K562 (cell line): Measurements from ENCODE around the gene ANKRD60. TPM values are rescaled to one million over a fixed set of nuclear protein-coding genes. Genes with fewer than 3 reads are reported as not detected.

Experiments used
- CTCF ChIP-seq, 3 experiments: IDR thresholded peaks in 2 of 3; conservative IDR thresholded peaks in 1 of 3; 2 replicates each; pipeline ENCODE4 v1.5.1; 2011 to 2012; ENCODE audit warnings: low read length in 3 of 3, mild to moderate bottlenecking in 3 of 3, control low read depth in 2 of 3, improper control_type of control experiment in 1 of 3, inconsistent platforms in 1 of 3, low read depth in 1 of 3, mixed read lengths in 1 of 3, moderate library complexity in 1 of 3; ENCODE audit not compliant: insufficient read depth in 2 of 3
- EHMT2 ChIP-seq: fragments of 450-650 bp; IDR thresholded peaks from 2 replicates; pipeline ENCODE4 v1.6.1; 2018; ENCODE audit warnings: antibody characterized with exemption
- GTF2F1 ChIP-seq: IDR thresholded peaks from 2 replicates; pipeline ENCODE4 v1.6.1; 2011; ENCODE audit warnings: low read depth, low read length, improper control_type of control experiment
- HMG20B ChIP-seq: fragments of 250-450 bp; sonication (Bioruptor Pico); IDR thresholded peaks from 2 replicates; pipeline ENCODE4 v1.5.0; 2021; ENCODE audit warnings: mild to moderate bottlenecking
- KDM5B ChIP-seq: fragments of 200-600 bp; sonication (generic); IDR thresholded peaks from 2 replicates; pipeline ENCODE4 v1.6.1; 2012; ENCODE audit warnings: low read depth, mild to moderate bottlenecking, moderate library complexity, low read length, control low read depth, inconsistent platforms; ENCODE audit not compliant: insufficient replicate concordance
- MAZ ChIP-seq, 2 experiments: fragments of 450-650 bp in 1 of 2; sonication (generic) in 1 of 2; formaldehyde crosslinking; IDR thresholded peaks in 1 of 2; conservative IDR thresholded peaks in 1 of 2; 2 replicates each; pipeline versions ENCODE4 v1.4.0 to v1.5.0; 2020; ENCODE audit warnings: mild to moderate bottlenecking in 1 of 2, missing genetic modification reagents in 1 of 2
- MCM7 ChIP-seq, 2 experiments: fragments of 450-650 bp; IDR thresholded peaks; 2 replicates each; pipeline ENCODE4 v1.6.1; 2016 to 2018
- POLR3A ChIP-seq: IDR thresholded peaks from 2 replicates; pipeline ENCODE4 v1.6.1; 2011; ENCODE audit warnings: borderline replicate concordance, mild to moderate bottlenecking, moderate library complexity; ENCODE audit not compliant: insufficient read length, insufficient read depth; ENCODE audit errors: extremely low read depth
- PURB ChIP-seq: sonication (generic); formaldehyde crosslinking; IDR thresholded peaks from 2 replicates; pipeline ENCODE4 v1.9.0; 2021; ENCODE audit warnings: low read depth, mild to moderate bottlenecking, missing genetic modification reagents
- REST ChIP-seq, 2 experiments: fragments of 450-650 bp; formaldehyde crosslinking in 1 of 2; IDR thresholded peaks; 2 replicates each; pipeline versions ENCODE4 v1.4.0 to v1.6.1; 2014 to 2020; ENCODE audit warnings: mild to moderate bottlenecking in 2 of 2, borderline replicate concordance in 1 of 2, low read depth in 1 of 2
- SETDB1 ChIP-seq: IDR thresholded peaks from one replicate; pipeline ENCODE4 v1.6.1; 2012; ENCODE audit warnings: low read length, control low read depth, inconsistent platforms
- SMAD1 ChIP-seq: fragments of 150-350 bp; IDR thresholded peaks from 2 replicates; pipeline ENCODE4 v1.6.1; 2014; ENCODE audit warnings: low read length, low read depth; ENCODE audit not compliant: partially characterized antibody
- SMARCE1 ChIP-seq: fragments of 450-650 bp; IDR thresholded peaks from 2 replicates; pipeline ENCODE4 v1.7.1; 2016; ENCODE audit warnings: mild to moderate bottlenecking
- U2AF1 ChIP-seq: fragments of 200-400 bp; formaldehyde crosslinking; optimal IDR thresholded peaks from 2 replicates; pipeline ENCODE3; 2017; ENCODE audit warnings: mild to moderate bottlenecking, low read depth, low read length, moderate library complexity
- ZBTB7A ChIP-seq: IDR thresholded peaks from 2 replicates; pipeline ENCODE4 v1.6.1; 2011; ENCODE audit warnings: low read depth, mild to moderate bottlenecking, low read length, moderate library complexity, borderline replicate concordance; ENCODE audit not compliant: control insufficient read depth
- ZFP36 ChIP-seq: fragments of 150-350 bp; IDR thresholded peaks from 2 replicates; pipeline ENCODE4 v1.6.1; 2018; ENCODE audit warnings: low read length, low read depth; ENCODE audit not compliant: partially characterized antibody
- ZNF766 ChIP-seq: fragments of 200-800 bp; sonication (Bioruptor generic); conservative IDR thresholded peaks from 2 replicates; pipeline ENCODE4 v1.6.1; 2016; ENCODE audit warnings: missing genetic modification characterization, missing compliant biosample characterization
- ZNF830 ChIP-seq: fragments of 250-450 bp; sonication (Bioruptor Pico); IDR thresholded peaks from 2 replicates; pipeline ENCODE4 v1.5.0; 2021; ENCODE audit warnings: mild to moderate bottlenecking
- polyA plus RNA-seq, 8 experiments: library from polyadenylated mRNA; depleted of rRNA in 4 of 8; stranded (reverse) in 5 of 8; unstranded in 3 of 8; fragments of >200 nt; fragmentation: Nextera tagmentation in 2 of 8; fragmentation: Illumina TruSeq in 1 of 8; extraction: Ambion mirVana in 2 of 8; extraction: Trizol in 1 of 8; gene quantifications; 2 replicates each; pipeline versions ENCODE4 v1.2.1 to v1.2.3, GENCODE V29; 2011 to 2014; ENCODE audit warnings: inconsistent platforms in 1 of 8, missing spikeins in 1 of 8
- total RNA-seq, 7 experiments: library from RNA; depleted of rRNA in 6 of 7; stranded (reverse); fragments of >200 nt in 6 of 7; fragmentation: Illumina TruSeq in 2 of 7; extraction: Trizol in 2 of 7; gene quantifications; 2 replicates each; pipeline versions ENCODE4 v1.2.1 to v1.2.3, GENCODE V29; 2011 to 2021; ENCODE audit warnings: low replicate concordance in 1 of 7

ANKRD60 gene
- total and polyA plus RNA-seq, 9 of the 15 experiments (the other 6 are each of a cell fraction or from before 2014, with no cell fraction given): not detected

GRCh38 chr20:58209652-58210397, 18.6 kb downstream of the ANKRD60 start (continued):
- TF ChIP-seq ZFP36 (peak; percentile 35), ZNF766 (CRISPR knock-in tag) (no peak), MAZ (CRISPR knock-in tag; conservative IDR thresholded peaks at IDR 0.05 in 1 of 2, IDR thresholded peaks at IDR 0.05 in 1 of 2) (peak; percentile 65 to 69; a peak in 3 of 4 replicates), GTF2F1 (0 out of 2 replicates have a peak, but pooled peaks have one; percentile 29), HMG20B (CRISPR knock-in tag) (no peak), SMARCE1 (no peak), EHMT2 (no peak), SETDB1 (peak; percentile 36), SMAD1 (no peak), POLR3A (no peak), PURB (CRISPR knock-in tag) (no peak), ZNF830 (CRISPR knock-in tag) (no peak), CTCF (IDR thresholded peaks at IDR 0.05 in 2 of 3, conservative IDR thresholded peaks at IDR 0.05 in 1 of 3; ENCODE audit: insufficient read depth in 2 of 3, low read depth in 1 of 3, low read length in 3 of 3) (peak; percentile 100), MCM7 (IDR thresholded peaks at IDR 0.05) (no peak), REST (IDR thresholded peaks at IDR 0.05; ENCODE audit: borderline replicate concordance) (peak; percentile 86), REST (CRISPR knock-in tag; IDR thresholded peaks at IDR 0.05; ENCODE audit: low read depth) (no peak), ZBTB7A (no peak), U2AF1 (no peak), KDM5B (no peak)
